GM19467 (cell line): ENCODE measurements around the gene CD68.
A peak's percentile ranks its signal among the peaks of the same experiment; 100 is the strongest.
"Not testable (repeated sequence)": the region's sequence is repeated elsewhere in the genome, so short reads cannot be mapped to it uniquely, and the experiment has no call there.

Experiments
- ATAC-seq: cut with Tn5 transposase; IDR thresholded peaks from one replicate; pipeline ENCODE4 v1.9.1; 2021; ENCODE audit warnings: mild to moderate bottlenecking, moderate library complexity; ENCODE audit not compliant: unreplicated experiment

Gene CD68

DNA sequence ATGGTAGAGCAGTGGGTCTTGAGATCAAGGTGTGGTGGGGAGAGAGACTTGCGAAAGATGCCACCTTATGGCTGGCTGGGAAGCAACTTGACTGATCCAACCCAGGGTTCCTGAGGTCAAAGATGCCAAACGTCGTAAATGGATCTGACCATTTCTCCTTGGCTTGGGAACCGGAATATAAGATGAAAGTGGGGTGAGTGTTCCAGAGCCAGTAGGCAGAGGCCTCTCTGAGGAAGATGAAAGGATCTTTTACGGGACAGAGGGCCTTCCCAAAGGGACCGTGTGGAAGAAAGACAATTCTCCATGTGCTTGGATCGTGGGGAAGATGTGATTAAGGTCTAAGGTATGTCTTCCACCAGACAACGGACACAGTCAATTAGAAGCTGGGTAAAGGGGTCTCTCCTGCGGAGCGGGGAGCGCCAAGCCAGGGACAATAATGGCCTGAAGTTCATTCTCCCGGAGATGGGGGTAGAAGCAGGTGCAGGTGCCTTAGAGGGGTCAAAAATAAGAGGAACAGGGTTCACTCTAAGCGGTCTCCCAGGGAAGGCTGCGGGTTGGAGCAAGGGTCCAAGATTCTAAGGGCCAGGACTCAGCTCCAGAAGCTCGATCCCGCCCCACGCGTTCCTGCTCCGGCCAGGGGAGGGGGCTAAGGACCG lies 34.5 kb downstream of the CD68 start:
- ATAC-seq, result no peak

DNA sequence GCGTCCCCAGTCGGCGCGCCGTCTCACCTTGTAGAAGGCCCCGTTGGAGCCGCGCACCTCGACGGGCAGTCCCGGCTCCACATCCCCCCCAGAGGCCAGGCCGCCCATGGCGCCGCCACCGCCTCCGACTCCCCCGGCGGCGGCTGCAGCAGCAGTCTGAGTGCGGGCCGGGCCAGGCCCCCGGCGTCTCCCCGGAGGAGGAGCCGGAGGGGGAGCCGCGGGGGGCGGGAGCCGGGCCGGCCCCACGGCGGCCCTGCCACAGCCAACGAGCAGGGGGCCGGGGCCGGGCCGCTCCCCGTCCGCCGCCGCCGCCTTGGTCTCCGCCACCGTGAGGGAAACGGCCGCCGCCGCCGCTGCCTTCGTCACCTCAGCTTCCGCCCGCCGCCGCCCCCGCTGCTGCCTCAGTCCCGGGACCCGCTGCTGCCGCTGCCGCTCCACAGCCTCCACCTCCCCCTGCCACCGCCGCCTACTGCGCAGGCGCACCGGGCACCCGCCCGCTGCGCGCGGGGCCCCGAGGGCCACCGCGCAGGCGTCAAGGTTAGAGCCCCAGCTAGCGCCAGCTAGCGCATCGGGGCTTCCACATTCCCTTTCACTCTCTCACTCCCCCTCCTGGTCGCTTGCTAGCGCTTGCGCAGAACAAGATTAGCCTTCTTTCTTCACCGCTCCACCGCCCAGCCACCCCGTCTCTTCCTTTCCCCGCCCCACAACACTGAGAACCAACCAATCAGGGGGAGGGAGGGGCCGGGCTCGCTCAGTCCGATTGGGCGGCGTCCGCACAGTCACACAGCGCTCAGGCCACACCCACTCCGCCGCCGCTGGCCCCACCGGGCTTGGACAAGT lies 35.2 kb downstream of the CD68 start, which contains the start of gene FXR2:
Gene FXR2 (minus strand): TSS at position 473 of the 840 bp plus-strand sequence. CDS start 365 bp downstream, at position 108.
- ATAC-seq, result peak; percentile 85

DNA sequence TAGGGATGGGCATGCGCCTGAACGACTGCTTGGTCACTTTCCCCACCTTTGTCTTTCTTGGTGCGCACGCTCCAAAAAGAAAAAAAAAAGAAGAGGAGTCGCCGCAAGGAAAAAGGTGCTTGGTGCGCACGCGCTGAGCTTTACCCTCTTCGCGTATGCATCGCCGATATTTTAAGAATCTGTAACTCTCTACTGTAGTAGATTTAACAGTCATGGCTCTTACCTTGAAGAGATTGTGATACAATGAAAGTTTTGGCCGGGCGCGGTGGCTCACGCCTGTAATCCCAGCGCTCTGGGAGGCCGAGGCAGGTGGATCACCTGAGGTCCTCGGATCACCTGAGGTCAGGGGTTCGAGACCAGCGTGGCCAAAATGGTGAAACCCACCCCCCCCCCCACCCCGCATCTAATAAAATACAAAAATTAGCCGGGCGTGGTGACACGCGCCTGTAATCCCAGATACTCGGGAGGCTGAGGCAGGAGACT lies 35.9 kb downstream of the CD68 start:
- ATAC-seq, result no peak

DNA sequence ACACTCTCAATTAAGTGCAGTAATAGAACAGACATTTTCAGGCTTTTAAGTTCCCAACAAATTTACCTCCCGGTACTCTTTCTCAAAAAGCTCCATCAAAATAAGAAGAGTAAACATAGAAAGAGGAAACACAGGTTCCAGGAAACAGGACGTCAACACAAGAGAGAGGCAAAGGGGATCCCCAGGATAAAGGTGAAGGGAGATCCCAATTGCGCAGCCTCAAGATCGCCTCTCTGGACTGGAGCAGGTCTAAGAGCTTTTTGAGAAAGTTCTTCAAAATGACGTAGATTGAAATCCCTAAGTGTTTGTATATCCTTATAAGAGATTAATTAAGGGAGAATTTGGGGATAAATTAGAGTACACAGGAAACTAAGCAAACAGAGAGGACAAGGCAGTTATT lies 39.2 kb downstream of the CD68 start:
- ATAC-seq, result no peak

DNA sequence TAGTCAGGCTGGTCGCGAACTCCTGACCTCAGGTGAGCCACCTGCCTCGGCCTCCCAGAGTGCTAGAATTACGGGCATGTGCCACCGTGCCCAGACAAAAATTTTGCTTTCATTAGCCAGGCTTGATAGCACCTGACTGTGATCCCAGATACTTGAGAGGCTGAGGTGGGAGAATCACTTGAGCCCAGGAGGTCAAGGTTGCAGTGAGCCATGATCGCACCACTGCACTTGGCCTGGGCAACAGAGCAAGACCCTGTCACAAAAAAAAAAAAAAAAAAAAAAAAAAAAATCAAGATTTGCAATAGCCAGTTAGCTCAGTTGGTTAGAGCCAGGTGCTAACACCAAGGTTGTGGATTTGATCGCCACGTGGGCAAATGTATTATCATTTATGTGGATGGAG lies 41.4 kb downstream of the CD68 start:
- ATAC-seq, result no peak

DNA sequence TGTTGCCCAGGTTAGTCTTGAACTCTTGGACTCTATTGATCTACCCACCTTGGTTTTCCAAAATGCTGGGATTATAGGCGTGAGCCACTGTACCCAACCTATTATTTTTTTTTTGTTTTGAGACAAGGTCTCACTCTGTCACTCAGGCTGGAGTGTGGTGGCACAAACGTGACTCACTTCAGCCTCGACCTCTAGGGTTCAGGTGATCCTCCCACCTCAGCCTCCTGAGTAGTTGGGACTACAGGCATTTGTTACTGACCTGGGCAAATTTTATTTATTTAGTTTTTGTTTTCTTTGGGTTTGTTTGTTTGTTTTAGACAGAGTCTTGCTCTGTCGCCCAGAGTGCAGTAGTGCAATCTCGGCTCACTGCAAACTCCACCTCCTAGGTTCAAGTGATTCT lies 44.2 kb downstream of the CD68 start:
- ATAC-seq, result no peak

DNA sequence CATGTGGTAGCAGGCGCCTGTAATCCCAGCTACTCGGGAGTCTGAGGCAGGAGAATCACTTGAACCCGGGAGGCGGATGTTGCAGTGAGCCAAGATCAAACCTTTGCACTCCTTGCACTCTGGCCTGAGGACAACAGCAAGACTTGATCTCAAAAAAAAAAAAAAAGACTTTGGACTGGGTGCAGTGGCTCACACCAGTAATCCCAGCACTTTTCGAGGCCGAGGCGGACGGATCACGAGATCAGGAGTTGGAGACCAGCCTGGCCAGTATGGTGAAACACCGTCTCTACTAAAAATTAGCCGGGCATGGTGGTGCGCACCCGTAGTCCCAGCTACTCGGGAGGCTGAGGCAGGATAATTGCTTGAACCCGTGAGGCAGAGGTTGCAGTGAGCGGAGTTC lies 46.3 kb downstream of the CD68 start:
- ATAC-seq, result not testable (repeated sequence)

DNA sequence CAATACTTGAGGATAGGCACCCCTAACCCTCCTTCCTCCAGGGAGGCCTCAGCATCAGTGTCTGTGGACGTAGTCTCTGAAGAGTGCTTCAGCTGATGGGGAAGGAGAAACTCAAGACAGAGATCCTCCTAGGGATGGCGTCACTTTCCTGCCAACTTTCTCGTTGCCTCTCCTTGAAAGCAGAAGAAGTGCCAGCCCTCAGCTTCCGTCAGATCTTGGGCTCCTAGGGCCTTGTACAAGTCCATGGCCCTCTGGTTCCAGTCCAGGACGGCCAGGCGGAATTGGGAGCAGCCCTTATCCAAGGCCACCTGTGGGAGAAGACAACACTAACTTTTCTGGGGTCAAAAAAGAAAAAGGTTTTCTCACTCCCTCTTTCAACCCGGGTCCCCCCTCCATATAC lies 46.9 kb downstream of the CD68 start:
- ATAC-seq, result no peak

DNA sequence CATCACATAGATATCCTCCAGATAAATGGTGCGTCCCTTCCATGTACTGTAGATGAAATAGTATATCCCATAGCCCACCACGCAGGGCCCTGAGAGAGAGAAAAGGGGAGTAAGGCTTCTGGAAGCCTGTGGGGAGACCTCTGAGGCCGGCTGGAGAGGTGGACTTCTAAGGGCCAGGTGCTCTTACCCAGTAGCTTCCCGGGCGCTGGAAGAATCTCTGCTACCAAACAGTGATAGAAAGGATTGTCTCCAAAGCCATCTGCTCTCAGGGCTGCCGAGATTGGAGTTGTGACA lies 47.5 kb downstream of the CD68 start:
- no peak for ATAC-seq

DNA sequence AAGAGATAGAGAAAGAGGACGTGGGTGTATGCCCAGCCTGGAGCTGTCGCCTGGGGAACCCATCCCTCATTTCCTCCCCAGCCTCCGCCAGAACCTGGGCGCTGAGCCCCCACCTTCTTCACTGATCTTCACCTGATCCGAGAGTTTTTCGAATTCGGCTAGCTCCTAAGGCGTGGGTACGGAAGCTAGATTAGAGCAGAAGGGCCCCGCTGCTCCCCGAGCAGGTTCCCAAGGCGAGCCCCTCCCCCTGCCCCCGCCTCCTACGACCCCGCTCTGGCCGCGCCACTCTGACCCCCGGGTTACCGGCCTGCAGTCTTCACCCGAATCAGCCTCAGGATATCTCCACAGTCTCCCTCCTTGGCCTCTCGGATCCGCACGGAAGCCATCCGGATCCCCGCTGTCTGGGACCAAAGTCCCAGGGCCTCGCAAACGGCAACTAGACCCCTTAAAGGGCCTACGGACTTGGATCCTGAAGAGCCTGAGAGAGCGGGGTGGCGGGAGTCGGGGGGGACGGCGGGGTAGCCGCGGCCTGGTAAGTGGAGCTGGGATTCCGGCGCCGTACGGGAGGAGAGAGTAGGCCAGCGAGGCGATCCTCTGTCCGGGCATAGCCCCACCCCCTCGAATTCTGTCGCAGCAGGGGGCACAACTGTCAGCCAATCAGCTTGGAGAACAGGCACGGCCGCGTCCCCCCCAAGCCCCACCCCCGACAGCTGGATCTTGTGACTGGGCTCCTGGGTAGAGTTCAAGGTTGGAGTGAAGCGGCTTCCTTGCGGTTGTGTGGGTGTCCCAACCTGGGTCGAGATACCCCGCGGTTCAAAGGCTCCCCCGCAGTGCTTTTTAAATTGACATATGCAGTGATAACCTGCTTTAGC lies 48.0 kb downstream of the CD68 start, which contains the start of gene SAT2:
Gene SAT2 (minus strand): TSS at position 572 of the 872 bp plus-strand sequence. CDS start 186 bp downstream, at position 386.
- peak; percentile 83 for ATAC-seq

DNA sequence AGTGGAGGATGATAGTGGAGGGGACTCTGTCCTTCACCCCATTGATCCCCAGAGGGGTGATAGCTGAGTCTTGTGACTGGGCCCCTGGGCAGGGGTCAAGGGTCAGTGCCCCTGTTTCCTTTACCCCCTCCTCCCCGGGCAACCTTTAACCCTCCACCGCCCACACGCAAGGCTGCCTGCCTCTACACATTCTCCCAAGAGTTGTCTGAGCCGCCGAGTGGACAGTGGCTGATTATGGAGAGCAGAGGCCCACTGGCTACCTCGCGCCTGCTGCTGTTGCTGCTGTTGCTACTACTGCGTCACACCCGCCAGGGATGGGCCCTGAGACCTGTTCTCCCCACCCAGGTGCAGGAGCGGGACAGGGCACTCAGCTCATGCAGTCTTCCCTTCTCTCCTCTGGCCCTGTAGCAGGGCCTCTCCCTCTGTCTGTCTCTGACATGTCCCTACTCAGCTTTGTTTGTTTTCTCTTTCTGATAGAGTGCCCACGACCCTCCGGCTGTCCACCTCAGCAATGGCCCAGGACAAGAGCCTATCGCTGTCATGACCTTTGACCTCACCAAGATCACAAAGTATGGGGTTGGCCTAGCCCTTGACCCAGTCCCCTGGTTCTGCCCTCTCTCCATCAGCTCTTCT lies 50.6 kb downstream of the CD68 start, which contains the start of gene SHBG:
Gene SHBG (plus strand): TSS at position 197 of the 633 bp plus-strand sequence. CDS start 38 bp downstream, at position 235.
- ATAC-seq, result no peak
